Subcutaneous abdominal adipose tissue (tissue), 5 donors: ENCODE measurements around the gene ALG1L2.
"Not testable (repeated sequence)": the region's sequence is repeated elsewhere in the genome, so short reads cannot be mapped to it uniquely, and the experiment has no call there.

Source experiments
- H3K27ac ChIP-seq: one replicate; pipeline ENCODE4 v1.7.0; 2013; ENCODE audit warnings: low read depth, mild to moderate bottlenecking, inconsistent platforms, low read length, moderate library complexity
- H3K27me3 ChIP-seq, 5 donors: one replicate each; pipeline ENCODE4 v1.7.0; 2013; ENCODE audit warnings: low read length in 5 of 5, inconsistent platforms in 1 of 5; ENCODE audit not compliant: control insufficient read depth in 5 of 5, insufficient read depth in 4 of 5
- H3K36me3 ChIP-seq, 5 donors: one replicate each; pipeline ENCODE4 v1.7.0; 2013; ENCODE audit warnings: low read length in 5 of 5; ENCODE audit not compliant: control insufficient read depth in 5 of 5, insufficient read depth in 5 of 5
- H3K4me1 ChIP-seq, 5 donors: one replicate each; pipeline ENCODE4 v1.7.0; 2013; ENCODE audit warnings: low read length in 5 of 5, mild to moderate bottlenecking in 3 of 5, moderate library complexity in 1 of 5; ENCODE audit not compliant: control insufficient read depth in 5 of 5, insufficient read depth in 5 of 5
- H3K4me3 ChIP-seq, 5 donors: one replicate each; pipeline ENCODE4 v1.7.0; 2013; ENCODE audit warnings: low read length in 5 of 5, low read depth in 1 of 5
- H3K9ac ChIP-seq, 5 donors: one replicate each; pipeline ENCODE4 v1.7.0; 2013; ENCODE audit warnings: low read length in 5 of 5, mild to moderate bottlenecking in 4 of 5, moderate library complexity in 3 of 5
- H3K9me3 ChIP-seq, 5 donors: one replicate each; pipeline ENCODE4 v1.7.0; 2013; ENCODE audit warnings: low read length in 5 of 5; ENCODE audit not compliant: control insufficient read depth in 5 of 5
- donor health status: healthy.
- donor health status: healthy.
- donor health status: healthy.
- donor health status: healthy.
- donor health status: healthy.

ALG1L2 gene

GRCh38 chr3:130058716-130059115, 22.9 kb upstream of the ALG1L2 start:
- not testable (repeated sequence) for H3K9ac ChIP-seq, H3K27ac ChIP-seq, H3K36me3 ChIP-seq, H3K9me3 ChIP-seq, H3K27me3 ChIP-seq, H3K4me3 ChIP-seq, H3K4me1 ChIP-seq

GRCh38 chr3:130059162-130059561, 22.5 kb upstream of the ALG1L2 start:
- not testable (repeated sequence) for H3K9me3 ChIP-seq, H3K9ac ChIP-seq, H3K36me3 ChIP-seq, H3K27me3 ChIP-seq, H3K27ac ChIP-seq, H3K4me1 ChIP-seq, H3K4me3 ChIP-seq

- Histone ChIP-seq H3K36me3 (no peaks in the 10 kb centered on the region), H3K27ac (no peak overlapping the region), H3K27me3 (no peaks in the 10 kb centered on the region), H3K9ac (no peak overlapping the region), H3K4me1 (no peaks in the 10 kb centered on the region), H3K4me3 (no peak overlapping the region), H3K9me3 (no peaks in the 10 kb centered on the region)
These were observed 8.0 kb upstream of the ALG1L2 start for GRCh38 chr3:130073582-130073981.

GRCh38 chr3:130077636-130078035, 4.0 kb upstream of the ALG1L2 start:
- no peak overlapping the region for H3K4me3 ChIP-seq
- H3K27me3 ChIP-seq: no peaks in the 10 kb centered on the region
- no peaks in the 10 kb centered on the region for H3K9me3 ChIP-seq
- H3K9ac ChIP-seq: no peak overlapping the region
- H3K4me1 ChIP-seq: peaks cover 0 to 6% (median 0%) of the 10 kb centered on the region in 5 donors
- H3K27ac ChIP-seq: no peak overlapping the region
- no peaks in the 10 kb centered on the region for H3K36me3 ChIP-seq

- H3K36me3 ChIP-seq, H3K4me3 ChIP-seq, H3K9me3 ChIP-seq, H3K27me3 ChIP-seq, H3K4me1 ChIP-seq, H3K9ac ChIP-seq, H3K27ac ChIP-seq: not testable (repeated sequence)
These were observed 1.9 kb downstream of the ALG1L2 start for GRCh38 chr3:130083363-130084090.

GRCh38 chr3:130084436-130084980, 2.9 kb downstream of the ALG1L2 start:
- H3K4me1 ChIP-seq: peaks cover 0 to 6% (median 0%) of the 10 kb centered on the region in 5 donors
- H3K9ac ChIP-seq: no peak overlapping the region
- no peaks in the 10 kb centered on the region for H3K9me3 ChIP-seq

GRCh38 chr3:130085881-130086280, 4.2 kb downstream of the ALG1L2 start:
- H3K9ac ChIP-seq: no peak overlapping the region
- no peak overlapping the region for H3K27ac ChIP-seq
- no peaks in the 10 kb centered on the region for H3K9me3 ChIP-seq
- H3K4me3 ChIP-seq: no peak overlapping the region
- no peaks in the 10 kb centered on the region for H3K36me3 ChIP-seq
- peaks cover 0 to 6% (median 0%) of the 10 kb centered on the region in 5 donors for H3K4me1 ChIP-seq
- no peaks in the 10 kb centered on the region for H3K27me3 ChIP-seq

More at GRCh38 chr3:130084436-130084980, 2.9 kb downstream of the ALG1L2 start:
- Histone ChIP-seq H3K36me3 (no peaks in the 10 kb centered on the region), H3K27me3 (no peaks in the 10 kb centered on the region), H3K27ac (no peak overlapping the region), H3K4me3 (no peak overlapping the region)

GRCh38 chr3:130086628-130087027, 5.0 kb downstream of the ALG1L2 start:
- not testable (repeated sequence) for H3K4me1 ChIP-seq, H3K9ac ChIP-seq, H3K4me3 ChIP-seq, H3K9me3 ChIP-seq, H3K27ac ChIP-seq, H3K36me3 ChIP-seq, H3K27me3 ChIP-seq

GRCh38 chr3:130088061-130088460, 6.4 kb downstream of the ALG1L2 start:
- H3K36me3 ChIP-seq: no peaks in the 10 kb centered on the region
- H3K27me3 ChIP-seq: no peaks in the 10 kb centered on the region
- no peaks in the 10 kb centered on the region for H3K4me1 ChIP-seq
- no peak overlapping the region for H3K4me3 ChIP-seq
- no peak overlapping the region for H3K9ac ChIP-seq
- no peaks in the 10 kb centered on the region for H3K9me3 ChIP-seq
- H3K27ac ChIP-seq: no peak overlapping the region

- H3K36me3 ChIP-seq, H3K27ac ChIP-seq, H3K4me3 ChIP-seq, H3K9me3 ChIP-seq, H3K9ac ChIP-seq, H3K27me3 ChIP-seq, H3K4me1 ChIP-seq: not testable (repeated sequence)
These were observed 9.1 kb downstream of the ALG1L2 start for GRCh38 chr3:130090681-130091080.
